Right lobe of liver (tissue), 6 donors: Measurements from ENCODE around the gene UQCC5. TPM values are rescaled to one million over a fixed set of nuclear protein-coding genes. Genes with fewer than 3 reads are reported as not detected.

Experiments used
- ATAC-seq, 4 donors: fragments of 200-7000 bp; cut with Tn5 transposase; one replicate each; pipeline ENCODE4 v1.9.1; 2020; ENCODE audit warnings: mild to moderate bottlenecking in 4 of 4, moderate library complexity in 4 of 4
- DNase-seq, 3 donors: peaks; one replicate each; pipeline ENCODE4 v3.0.0-alpha.2; 2020
- H3K27ac ChIP-seq, 3 donors: fragments of 200-600 bp; one replicate each; pipeline ENCODE4 v1.8.0; 2022
- H3K27me3 ChIP-seq, 2 donors: fragments of 200-600 bp; one replicate each; pipeline ENCODE4 v1.8.0; 2022
- H3K36me3 ChIP-seq, 4 donors: fragments of 200-600 bp; sonication (generic) in 1 of 4; one replicate each; pipeline versions ENCODE4 v1.5.1 to v1.8.0; 2017 to 2022; ENCODE audit warnings: control low read depth in 1 of 4
- H3K4me1 ChIP-seq, 4 donors: fragments of 200-600 bp; sonication (generic) in 1 of 4; one replicate each; pipeline versions ENCODE4 v1.5.1 to v1.8.0; 2017 to 2022; ENCODE audit warnings: control low read depth in 1 of 4
- H3K4me3 ChIP-seq, 3 donors: fragments of 200-600 bp; one replicate each; pipeline ENCODE4 v1.8.0; 2022
- H3K9me3 ChIP-seq, 4 donors: fragments of 200-600 bp; sonication (generic) in 1 of 4; one replicate each; pipeline versions ENCODE4 v1.5.1 to v1.8.0; 2017 to 2022; ENCODE audit warnings: control low read depth in 1 of 4
- POLR2A ChIP-seq: fragments of 450-650 bp; IDR thresholded peaks from one replicate; pipeline ENCODE4 v1.6.1; 2017; ENCODE audit warnings: antibody characterized with exemption, mild to moderate bottlenecking
- WGBS: methylation state at CpG from one replicate; pipeline ENCODE4 v1.1.6; 2018; ENCODE audit warnings: low coverage, low lambda C conversion rate; ENCODE audit not compliant: insufficient coverage; ENCODE audit errors: missing lambda C conversion rate; 5-methylcytosine and 5-hydroxymethylcytosine counted together
- intact Hi-C, 2 donors: fragments of 100-400 bp; cut with DNase I; formaldehyde crosslinking; loops; one replicate each; pipeline versions ENCODE4 v1.11.2 to v1.14.1; 2022
- total RNA-seq, 6 experiments: library from RNA; depleted of rRNA in 2 of 6; stranded (reverse); fragments of >200 nt in 2 of 6; fragmentation: NEBNext Ultra II Directional in 3 of 6; extraction: Animal tissue kit (Norgen Biotek cat#: 25700) in 3 of 6; gene quantifications; one replicate each; pipeline versions ENCODE4 v1.1.0 to v1.2.4, GENCODE V29; 2016 to 2023
- TF ChIP-seq, protein P1 (sequence below), 4 donors: fragments of 200-600 bp in 3 of 4; fragments of 450-650 bp in 1 of 4; IDR thresholded peaks; one replicate each; pipeline versions ENCODE4 v1.5.1 to v1.8.0; 2016 to 2022; ENCODE audit warnings: antibody characterized with exemption in 4 of 4, mild to moderate bottlenecking in 2 of 4
- donor health status: DM: no; HTN: yes; CAD: no.
- donor health status: DM: no; HTN: no; CAD: no.
- donor health status: DM: no; HTN: no; CAD: no.
- donor health status: DM: no; HTN: yes; CAD: no.
- donor health status: DM: no; HTN: yes; CAD: no.

Gene UQCC5
- total RNA-seq, 6 experiments from 2014 or later: 0.81 to 8.3 (median 4.3) TPM

DNA sequence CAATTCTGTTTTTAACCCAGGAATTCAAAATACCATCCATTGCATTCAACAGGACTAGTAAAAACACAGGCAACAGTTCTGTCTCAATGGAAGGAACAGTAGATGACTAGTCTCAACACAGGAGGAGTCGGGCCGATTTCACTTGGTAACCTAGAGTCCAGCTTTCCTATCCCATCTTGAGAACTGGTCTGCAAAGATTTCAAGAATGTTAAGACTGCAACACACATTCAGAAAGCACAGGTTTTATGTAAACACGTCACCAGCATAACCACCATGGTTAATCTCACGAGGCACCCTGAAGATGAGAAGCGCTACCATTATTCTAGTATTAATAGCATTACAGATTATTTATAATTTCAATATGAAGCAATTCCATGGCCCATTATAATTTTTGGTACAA is 22.0 kb downstream of the UQCC5 start:
- H3K27ac ChIP-seq: no peak overlapping the region
- 98% methylated on average over 5 of the region's 5 CpGs for WGBS
- no peaks in the 10 kb centered on the region for H3K4me1 ChIP-seq
- no peak for ATAC-seq
- no peak for DNase-seq
- H3K4me3 ChIP-seq: no peak overlapping the region
- intact Hi-C loops: no loop called here
- peaks cover 6 to 78% (median 36%) of the 10 kb centered on the region in 4 donors for H3K36me3 ChIP-seq
- H3K27me3 ChIP-seq: no peaks in the 10 kb centered on the region
- no peaks in the 10 kb centered on the region for H3K9me3 ChIP-seq
- TF ChIP-seq POLR2A: no peak
- TF ChIP-seq, protein P1, sequence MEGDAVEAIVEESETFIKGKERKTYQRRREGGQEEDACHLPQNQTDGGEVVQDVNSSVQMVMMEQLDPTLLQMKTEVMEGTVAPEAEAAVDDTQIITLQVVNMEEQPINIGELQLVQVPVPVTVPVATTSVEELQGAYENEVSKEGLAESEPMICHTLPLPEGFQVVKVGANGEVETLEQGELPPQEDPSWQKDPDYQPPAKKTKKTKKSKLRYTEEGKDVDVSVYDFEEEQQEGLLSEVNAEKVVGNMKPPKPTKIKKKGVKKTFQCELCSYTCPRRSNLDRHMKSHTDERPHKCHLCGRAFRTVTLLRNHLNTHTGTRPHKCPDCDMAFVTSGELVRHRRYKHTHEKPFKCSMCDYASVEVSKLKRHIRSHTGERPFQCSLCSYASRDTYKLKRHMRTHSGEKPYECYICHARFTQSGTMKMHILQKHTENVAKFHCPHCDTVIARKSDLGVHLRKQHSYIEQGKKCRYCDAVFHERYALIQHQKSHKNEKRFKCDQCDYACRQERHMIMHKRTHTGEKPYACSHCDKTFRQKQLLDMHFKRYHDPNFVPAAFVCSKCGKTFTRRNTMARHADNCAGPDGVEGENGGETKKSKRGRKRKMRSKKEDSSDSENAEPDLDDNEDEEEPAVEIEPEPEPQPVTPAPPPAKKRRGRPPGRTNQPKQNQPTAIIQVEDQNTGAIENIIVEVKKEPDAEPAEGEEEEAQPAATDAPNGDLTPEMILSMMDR (IDR thresholded peaks at IDR 0.05): no peak

DNA sequence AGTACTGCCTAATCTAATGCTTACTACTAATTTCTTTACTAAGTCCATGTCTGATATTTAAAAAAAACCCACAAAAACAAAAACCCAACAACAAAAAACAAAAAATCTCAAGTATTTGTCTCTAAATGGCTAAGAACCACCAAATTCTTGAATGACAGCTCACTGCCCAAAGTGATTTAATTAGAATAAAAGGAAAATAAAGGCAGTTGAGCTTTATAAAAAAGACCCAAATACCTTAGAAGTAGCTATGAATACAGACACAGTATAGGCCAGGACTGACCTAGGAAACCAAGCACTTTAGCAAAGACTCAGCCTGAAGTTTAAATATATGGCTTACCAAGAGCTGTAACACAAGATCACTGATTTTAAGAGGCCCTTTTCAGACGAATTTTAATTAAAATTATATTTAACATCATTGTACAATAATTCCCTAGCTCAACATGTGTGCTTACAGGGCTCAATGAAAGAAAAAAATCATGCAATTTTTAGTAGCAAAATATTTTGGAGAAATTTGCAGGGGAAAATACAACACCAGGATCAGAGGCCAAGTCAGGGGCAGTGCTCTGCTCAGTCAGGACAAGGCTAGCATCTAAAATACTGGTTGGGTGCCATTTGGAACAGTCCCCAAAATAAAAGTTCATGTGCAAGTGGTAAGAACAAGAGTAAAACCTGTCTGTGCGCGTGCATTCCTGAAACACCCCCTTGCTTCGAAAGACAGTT is 24.8 kb downstream of the UQCC5 start:
- Histone ChIP-seq H3K36me3 (peaks cover 8 to 69% (median 35%) of the 10 kb centered on the region in 4 donors), H3K27me3 (no peaks in the 10 kb centered on the region), H3K4me3 (no peak overlapping the region), H3K9me3 (no peaks in the 10 kb centered on the region), H3K27ac (no peak overlapping the region), H3K4me1 (no peaks in the 10 kb centered on the region)
- WGBS: 83% methylated on average over 4 of the region's 4 CpGs
- no peak for DNase-seq
- TF ChIP-seq, protein P1 (IDR thresholded peaks at IDR 0.05): no peak
- TF ChIP-seq POLR2A: no peak
- intact Hi-C loops: no loop called here
- no peak for ATAC-seq

DNA sequence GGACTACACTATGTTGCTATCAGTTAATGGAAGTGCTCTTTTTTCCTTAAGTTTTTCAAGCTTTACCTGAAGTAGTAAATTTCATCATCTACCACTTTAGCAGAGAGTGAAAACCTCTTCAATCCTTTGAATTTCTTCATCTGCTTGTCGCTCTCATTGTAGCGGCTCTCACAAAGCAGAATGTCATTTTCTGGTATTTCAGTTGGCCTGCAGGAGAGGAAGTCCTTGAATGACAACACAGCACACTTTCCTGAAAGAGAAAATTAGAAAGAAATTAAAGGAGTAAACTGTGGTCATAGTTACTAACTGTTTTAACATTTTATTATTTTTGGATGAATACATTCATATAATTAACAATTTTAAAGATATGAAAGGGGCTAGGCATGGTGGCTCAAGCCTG is 27.6 kb downstream of the UQCC5 start:
- intact Hi-C loops: no loop called here
- no peaks in the 10 kb centered on the region for H3K27me3 ChIP-seq
- DNase-seq: no peak
- H3K9me3 ChIP-seq: no peaks in the 10 kb centered on the region
- H3K4me1 ChIP-seq: no peaks in the 10 kb centered on the region
- no peak overlapping the region for H3K4me3 ChIP-seq
- 86% methylated on average over 2 of the region's 2 CpGs for WGBS
- H3K36me3 ChIP-seq: peaks cover 8 to 51% (median 28%) of the 10 kb centered on the region in 4 donors
- H3K27ac ChIP-seq: no peak overlapping the region
- TF ChIP-seq, protein P1 (IDR thresholded peaks at IDR 0.05): no peak
- no peak for TF ChIP-seq POLR2A
- no peak for ATAC-seq

DNA sequence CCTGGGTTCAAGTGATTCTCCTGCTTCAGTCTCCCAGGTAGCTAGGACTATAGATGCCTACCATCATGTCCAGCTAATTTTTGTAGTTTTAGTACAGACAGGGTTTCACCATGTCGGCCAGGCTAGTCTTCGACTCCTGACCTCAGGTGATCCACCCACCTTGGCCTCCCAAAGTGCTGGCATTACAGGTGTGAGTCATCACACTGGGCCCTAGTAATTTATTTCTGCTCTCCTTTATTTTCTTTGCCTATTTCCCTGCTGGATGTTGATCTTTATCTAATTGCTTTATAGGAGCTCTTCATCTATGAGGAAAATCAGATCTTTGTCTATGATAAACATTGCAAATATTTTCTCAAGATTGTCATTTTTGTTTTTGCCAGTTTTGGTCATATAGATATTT is 31.7 kb downstream of the UQCC5 start:
- intact Hi-C loops: no loop called here
- H3K36me3 ChIP-seq: peaks cover 0 to 15% (median 12%) of the 10 kb centered on the region in 4 donors
- ATAC-seq: no peak

More for the DNA sequence above, 31.7 kb downstream of the UQCC5 start:
- Histone ChIP-seq H3K4me1 (no peaks in the 10 kb centered on the region), H3K27ac (no peak overlapping the region), H3K9me3 (no peaks in the 10 kb centered on the region), H3K4me3 (no peak overlapping the region), H3K27me3 (no peaks in the 10 kb centered on the region)
- TF ChIP-seq, protein P1 (IDR thresholded peaks at IDR 0.05): no peak
- TF ChIP-seq POLR2A: no peak
- no peak for DNase-seq
- 92% methylated on average over 2 of the region's 2 CpGs for WGBS
